H1 (cell line): Measurements from ENCODE around the gene TRAPPC8. TPM values are rescaled to one million over a fixed set of nuclear protein-coding genes. Genes with fewer than 3 reads are reported as not detected.
"Not testable (repeated sequence)": the region's sequence is repeated elsewhere in the genome, so short reads cannot be mapped to it uniquely, and the experiment has no call there.

ENCODE experiments used
- CTCF ChIA-PET: fragments of 300-600 bp; sonication (Branson Sonifier 250); formaldehyde crosslinking; loops from one replicate; lab custom pipeline; 2021; ENCODE audit not compliant: partially characterized antibody; lab: Charles Lee
- POLR2A ChIA-PET: fragments of 300-600 bp; sonication (Branson Sonifier 250); formaldehyde crosslinking; loops from one replicate; lab custom pipeline; 2021; ENCODE audit warnings: inconsistent platforms; ENCODE audit not compliant: partially characterized antibody; lab: Charles Lee
- DNase-seq, 2 experiments: peaks; one replicate each; pipeline versions ENCODE4 v3.0.0 to v3.0.0-alpha.2; 2010 to 2022; ENCODE audit warnings: low spot score in 2 of 2, low read depth in 1 of 2, mixed read lengths in 1 of 2
- FAIRE-seq: peaks from 2 replicates; lab custom pipeline; 2011; peaks lifted over from hg19 to GRCh38; lab: Jason Lieb, UNC
- H2AFZ ChIP-seq: 2 replicates; pipeline ENCODE4 v1.8.1; 2012; ENCODE audit warnings: low read length, inconsistent platforms
- H2AK5ac ChIP-seq: 2 replicates; pipeline ENCODE4 v1.6.1; 2013; ENCODE audit warnings: low read depth, low read length
- H2BK120ac ChIP-seq: replicated peaks from 2 replicates; pipeline ENCODE3; 2013; ENCODE audit warnings: low read depth, low read length, inconsistent platforms
- H2BK12ac ChIP-seq: 2 replicates; pipeline ENCODE4 v1.6.1; 2013; ENCODE audit warnings: low read depth, low read length
- H2BK15ac ChIP-seq: 2 replicates; pipeline ENCODE4 v1.6.1; 2013; ENCODE audit warnings: low read length
- H2BK20ac ChIP-seq: 2 replicates; pipeline ENCODE4 v1.6.1; 2013; ENCODE audit warnings: low read length
- H2BK5ac ChIP-seq: 2 replicates; pipeline ENCODE4 v1.6.1; 2013; ENCODE audit warnings: low read depth, low read length
- H3K14ac ChIP-seq: 2 replicates; pipeline ENCODE4 v1.6.1; 2013; ENCODE audit warnings: inconsistent platforms; ENCODE audit not compliant: insufficient read length
- H3K18ac ChIP-seq: 2 replicates; pipeline ENCODE4 v1.6.1; 2013; ENCODE audit warnings: low read length; ENCODE audit errors: extremely low read depth
- H3K23ac ChIP-seq: 2 replicates; pipeline ENCODE4 v1.6.1; 2013; ENCODE audit warnings: inconsistent platforms; ENCODE audit not compliant: insufficient read length
- H3K23me2 ChIP-seq: 2 replicates; pipeline ENCODE4 v1.6.1; 2013; ENCODE audit warnings: low read depth, low read length
- H3K27ac ChIP-seq: 2 replicates; pipeline ENCODE4 v1.6.1; 2011; ENCODE audit warnings: low read depth, low read length, inconsistent platforms
- H3K27me3 ChIP-seq, 4 experiments: replicated peaks in 1 of 4; 1 replicate in 1 of 4; 2 replicates in 3 of 4; pipeline versions ENCODE4 v1.6.1 to v1.8.1; 2011 to 2013; ENCODE audit warnings: low read length in 3 of 4, mild to moderate bottlenecking in 3 of 4, inconsistent platforms in 2 of 4, mixed read lengths in 2 of 4, moderate library complexity in 1 of 4; ENCODE audit not compliant: control insufficient read depth in 3 of 4, insufficient read depth in 3 of 4; ENCODE audit errors: extremely low read depth in 1 of 4
- H3K36me3 ChIP-seq, 4 experiments: 2 replicates each; pipeline versions ENCODE4 v1.6.1 to v1.8.1; 2011 to 2013; ENCODE audit warnings: mild to moderate bottlenecking in 4 of 4, low read length in 3 of 4, moderate library complexity in 2 of 4, control low read depth in 1 of 4, inconsistent platforms in 1 of 4; ENCODE audit not compliant: insufficient read depth in 4 of 4, control insufficient read depth in 2 of 4
- H3K4ac ChIP-seq: replicated peaks from 2 replicates; pipeline ENCODE3; 2013; ENCODE audit warnings: low read length, low read depth, mixed read lengths, inconsistent platforms; ENCODE audit not compliant: insufficient read length
- H3K4me1 ChIP-seq, 4 experiments: replicated peaks in 1 of 4; 1 replicate in 1 of 4; 2 replicates in 3 of 4; pipeline versions ENCODE4 v1.6.1 to v1.8.1; 2011 to 2013; ENCODE audit warnings: low read length in 3 of 4, inconsistent platforms in 2 of 4, mixed read lengths in 1 of 4; ENCODE audit not compliant: insufficient read depth in 4 of 4, control insufficient read depth in 3 of 4
- H3K4me2 ChIP-seq, 2 experiments: 2 replicates each; pipeline versions ENCODE4 v1.6.1 to v1.8.1; 2011 to 2013; ENCODE audit warnings: low read depth in 2 of 2, low read length in 2 of 2, control low read depth in 1 of 2, inconsistent platforms in 1 of 2, mild to moderate bottlenecking in 1 of 2; ENCODE audit not compliant: insufficient read depth in 1 of 2
- H3K4me3 ChIP-seq, 4 experiments: fragments of 200-600, 300-600 bp in 1 of 4; sonication (generic), shearing (Covaris generic), sonication (Bioruptor Twin) in 1 of 4; 2 replicates each; pipeline versions ENCODE4 v1.5.1 to v1.8.1; 2011 to 2016; ENCODE audit warnings: low read length in 4 of 4, low read depth in 3 of 4, control low read depth in 2 of 4, inconsistent platforms in 2 of 4, mild to moderate bottlenecking in 2 of 4, mixed read lengths in 1 of 4, moderate library complexity in 1 of 4; ENCODE audit not compliant: insufficient read depth in 2 of 4; ENCODE audit errors: extremely low read depth in 1 of 4
- H3K56ac ChIP-seq: replicated peaks from 2 replicates; pipeline ENCODE3; 2013; ENCODE audit warnings: low read depth, mild to moderate bottlenecking, mixed read lengths, low read length, inconsistent platforms; ENCODE audit not compliant: insufficient read length
- H3K79me1 ChIP-seq: 2 replicates; pipeline ENCODE4 v1.6.1; 2013; ENCODE audit warnings: low read depth, low read length, control low read depth
- H3K79me2 ChIP-seq, 2 experiments: 2 replicates each; pipeline versions ENCODE4 v1.6.1 to v1.8.1; 2012 to 2013; ENCODE audit warnings: low read length in 2 of 2, mild to moderate bottlenecking in 2 of 2, inconsistent platforms in 1 of 2; ENCODE audit not compliant: insufficient read depth in 2 of 2, control insufficient read depth in 1 of 2
- H3K9ac ChIP-seq, 4 experiments: replicated peaks in 1 of 4; 1 replicate in 1 of 4; 2 replicates in 3 of 4; pipeline versions ENCODE4 v1.6.1 to v1.8.1; 2011 to 2013; ENCODE audit warnings: low read depth in 3 of 4, low read length in 3 of 4, control low read depth in 2 of 4, mild to moderate bottlenecking in 2 of 4, moderate library complexity in 2 of 4, inconsistent platforms in 1 of 4; ENCODE audit errors: extremely low read depth in 1 of 4
- H3K9me3 ChIP-seq, 2 experiments: 2 replicates each; pipeline versions ENCODE4 v1.6.1 to v1.8.1; 2012 to 2013; ENCODE audit warnings: mild to moderate bottlenecking in 2 of 2, moderate library complexity in 2 of 2, control low read depth in 1 of 2, inconsistent platforms in 1 of 2, low read depth in 1 of 2, low read length in 1 of 2, mixed read lengths in 1 of 2; ENCODE audit not compliant: insufficient read depth in 2 of 2
- H4K20me1 ChIP-seq, 2 experiments: replicated peaks in 1 of 2; 2 replicates each; pipeline versions ENCODE3 to v1.8.1; 2011 to 2013; ENCODE audit warnings: inconsistent platforms in 2 of 2, low read length in 2 of 2, mild to moderate bottlenecking in 1 of 2; ENCODE audit not compliant: insufficient read depth in 2 of 2, control insufficient read depth in 1 of 2
- H4K5ac ChIP-seq: 2 replicates; pipeline ENCODE4 v1.6.1; 2013; ENCODE audit warnings: low read length, low read depth, mixed read lengths, inconsistent platforms; ENCODE audit not compliant: insufficient read length
- H4K8ac ChIP-seq: 2 replicates; pipeline ENCODE4 v1.8.0; 2013; ENCODE audit warnings: mild to moderate bottlenecking, moderate library complexity, low read length, inconsistent platforms; ENCODE audit not compliant: insufficient read depth; ENCODE audit errors: extremely low read depth
- H4K91ac ChIP-seq: replicated peaks from 2 replicates; pipeline ENCODE3; 2013; ENCODE audit warnings: low read length, mixed read lengths, inconsistent platforms; ENCODE audit not compliant: insufficient read length
- E2F6 ChIP-seq: IDR thresholded peaks from 2 replicates; pipeline ENCODE4 v1.6.1; 2012; ENCODE audit warnings: inconsistent platforms
- SAP30 ChIP-seq: fragments of 300-600 bp; sonication (generic); IDR thresholded peaks from 2 replicates; pipeline ENCODE4 v1.7.1; 2012; ENCODE audit warnings: low read length, moderate library complexity, mild to moderate bottlenecking, inconsistent platforms; ENCODE audit not compliant: insufficient read depth, insufficient replicate concordance
- ZNF274 ChIP-seq: IDR thresholded peaks from 2 replicates; pipeline ENCODE4 v1.7.0; 2012; ENCODE audit warnings: low read length, borderline replicate concordance; ENCODE audit errors: extremely low read depth
- WGBS, 2 experiments: shearing (Covaris generic) in 1 of 2; methylation state at CpG; one replicate each; pipeline versions ENCODE4 v1.1.6 to v1.1.7; 2013 to 2015; ENCODE audit warnings: low lambda C conversion rate in 2 of 2, mixed read lengths in 2 of 2, inconsistent platforms in 1 of 2, low coverage in 1 of 2, missing lambda C conversion rate in 1 of 2; ENCODE audit not compliant: insufficient replicate concordance in 2 of 2, insufficient coverage in 1 of 2, insufficient read length in 1 of 2; ENCODE audit errors: extremely low coverage in 1 of 2, missing lambda C conversion rate in 1 of 2; 5-methylcytosine and 5-hydroxymethylcytosine counted together
- polyA plus RNA-seq, 7 experiments: library from polyadenylated mRNA; depleted of rRNA in 3 of 7; stranded (reverse) in 5 of 7; unstranded in 2 of 7; fragments of >200 nt in 5 of 7; fragments of 200-250 nt in 2 of 7; gene quantifications; 1 replicate in 5 of 7; 2 replicates in 1 of 7; 4 replicates in 1 of 7; pipeline versions ENCODE4 v1.2.1 to v1.2.3, GENCODE V29; 2011 to 2013; ENCODE audit warnings: missing spikeins in 2 of 7, mixed read lengths in 2 of 7
- total RNA-seq: library from RNA; stranded (reverse); fragmentation: NEBNext Ultra II Directional; extraction: Animal tissue kit (Norgen Biotek cat#: 25700); gene quantifications from 2 replicates; pipeline ENCODE4 v1.2.1, GENCODE V29; 2021

Gene TRAPPC8
- total and polyA plus RNA-seq, 2 of the 8 experiments (the other 6 are each of a cell fraction or from before 2014, with no cell fraction given), result 43.6 to 56.5 TPM

GRCh38 chr18:31920277-31920676 is 22.7 kb downstream of the TRAPPC8 start (continued):
- TF ChIP-seq ZNF274, result no peak
- no peak for TF ChIP-seq E2F6
- TF ChIP-seq SAP30, result no peak

GRCh38 chr18:31919366-31919765 is 23.6 kb downstream of the TRAPPC8 start:
- H4K8ac ChIP-seq, H3K14ac ChIP-seq, H4K5ac ChIP-seq, H4K91ac ChIP-seq, H3K4me3 ChIP-seq, DNase-seq, H2BK20ac ChIP-seq, H2BK15ac ChIP-seq, H3K27me3 ChIP-seq, H2BK12ac ChIP-seq, H3K4ac ChIP-seq, H2BK5ac ChIP-seq, H2BK120ac ChIP-seq, H3K4me2 ChIP-seq, H3K23ac ChIP-seq, H3K9ac ChIP-seq, H2AFZ ChIP-seq, H3K18ac ChIP-seq, H3K79me1 ChIP-seq, H4K20me1 ChIP-seq, H2AK5ac ChIP-seq, H3K23me2 ChIP-seq, H3K9me3 ChIP-seq, H3K27ac ChIP-seq, H3K4me1 ChIP-seq, FAIRE-seq, H3K56ac ChIP-seq: not testable (repeated sequence)
- 98% methylated on average over 5 of the region's 5 CpGs; no CpG with 5 or more reads in 1 of the 2 experiments for WGBS, 2 experiments
- Histone ChIP-seq H3K36me3 (peaks cover 0 to 11% (median 2%) of the 10 kb centered on the region in 4 experiments; a peak in 3 of 8 replicates), H3K79me2 (peaks cover 0 to 16% of the 10 kb centered on the region in 2 experiments; a peak in 2 of 4 replicates)
- ChIA-PET POLR2A (interaction anchor here (1.3 kb wide), 1 partner anchor 23 kb away, joined by 3 read pairs; the partner anchor contains the start of gene TRAPPC8), CTCF (interaction anchor here (0.7 kb wide), 1 partner anchor 20 kb away, joined by 3 read pairs; no protein-coding TSS in a partner anchor)
